ENCODE data around the gene EHF.

GRCh38 chr11:34621876-34622275, 983 bp downstream of the EHF start:
- TF ChIP-seq CTCF (IDR thresholded peaks at IDR 0.05), result no peak
- no peak for TF ChIP-seq EP300 (IDR thresholded peaks at IDR 0.05)
- no peak for TF ChIP-seq POLR2A (IDR thresholded peaks at IDR 0.05)

Measured in stomach (tissue), 4 donors.